HL-60 (cell line): ENCODE results near the gene HIPK2.

ENCODE experiments used
- GABPA ChIP-seq: IDR thresholded peaks from 2 replicates; pipeline ENCODE4 v1.6.1; 2012; ENCODE audit warnings: low read depth
- POLR2AphosphoS5 ChIP-seq: IDR thresholded peaks from 2 replicates; pipeline ENCODE4 v1.6.1; 2012; ENCODE audit warnings: low read depth
- TF ChIP-seq, protein P1 (sequence below): IDR thresholded peaks from one replicate; pipeline ENCODE4 v1.5.1; 2011; ENCODE audit warnings: low read length, control low read depth, inconsistent platforms; ENCODE audit not compliant: insufficient read depth

DNA sequence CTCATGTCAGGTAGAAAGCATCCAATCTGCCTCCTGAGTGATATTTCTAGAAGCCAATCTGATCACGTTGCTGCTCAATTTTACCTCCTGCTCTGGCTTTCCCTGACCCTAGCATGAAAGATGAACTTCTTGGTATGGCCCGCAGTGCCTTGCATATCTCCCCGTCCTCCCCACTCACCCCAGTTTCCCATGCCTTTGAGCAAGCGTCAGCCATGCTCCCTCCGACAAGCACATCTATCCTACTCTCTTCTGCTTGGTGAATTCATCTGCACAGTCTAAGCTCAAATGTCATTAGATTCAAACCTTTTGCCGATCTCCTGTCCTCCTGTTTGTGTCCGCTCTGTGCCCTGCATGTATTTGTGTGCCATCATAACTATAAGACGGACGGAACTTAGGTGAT, 45.1 kb upstream of the HIPK2 start:
- TF ChIP-seq, protein P1, sequence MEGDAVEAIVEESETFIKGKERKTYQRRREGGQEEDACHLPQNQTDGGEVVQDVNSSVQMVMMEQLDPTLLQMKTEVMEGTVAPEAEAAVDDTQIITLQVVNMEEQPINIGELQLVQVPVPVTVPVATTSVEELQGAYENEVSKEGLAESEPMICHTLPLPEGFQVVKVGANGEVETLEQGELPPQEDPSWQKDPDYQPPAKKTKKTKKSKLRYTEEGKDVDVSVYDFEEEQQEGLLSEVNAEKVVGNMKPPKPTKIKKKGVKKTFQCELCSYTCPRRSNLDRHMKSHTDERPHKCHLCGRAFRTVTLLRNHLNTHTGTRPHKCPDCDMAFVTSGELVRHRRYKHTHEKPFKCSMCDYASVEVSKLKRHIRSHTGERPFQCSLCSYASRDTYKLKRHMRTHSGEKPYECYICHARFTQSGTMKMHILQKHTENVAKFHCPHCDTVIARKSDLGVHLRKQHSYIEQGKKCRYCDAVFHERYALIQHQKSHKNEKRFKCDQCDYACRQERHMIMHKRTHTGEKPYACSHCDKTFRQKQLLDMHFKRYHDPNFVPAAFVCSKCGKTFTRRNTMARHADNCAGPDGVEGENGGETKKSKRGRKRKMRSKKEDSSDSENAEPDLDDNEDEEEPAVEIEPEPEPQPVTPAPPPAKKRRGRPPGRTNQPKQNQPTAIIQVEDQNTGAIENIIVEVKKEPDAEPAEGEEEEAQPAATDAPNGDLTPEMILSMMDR = no peak
- TF ChIP-seq GABPA (no peak), POLR2AphosphoS5 (no peak)
